GM21515 (cell line): Measurements from ENCODE around the gene CNTN5.
"Not testable (repeated sequence)": the region's sequence is repeated elsewhere in the genome, so short reads cannot be mapped to it uniquely, and the experiment has no call there.

Source experiments
- ATAC-seq: cut with Tn5 transposase; IDR thresholded peaks from one replicate; pipeline ENCODE4 v1.9.1; 2021; ENCODE audit not compliant: unreplicated experiment

Gene CNTN5

DNA sequence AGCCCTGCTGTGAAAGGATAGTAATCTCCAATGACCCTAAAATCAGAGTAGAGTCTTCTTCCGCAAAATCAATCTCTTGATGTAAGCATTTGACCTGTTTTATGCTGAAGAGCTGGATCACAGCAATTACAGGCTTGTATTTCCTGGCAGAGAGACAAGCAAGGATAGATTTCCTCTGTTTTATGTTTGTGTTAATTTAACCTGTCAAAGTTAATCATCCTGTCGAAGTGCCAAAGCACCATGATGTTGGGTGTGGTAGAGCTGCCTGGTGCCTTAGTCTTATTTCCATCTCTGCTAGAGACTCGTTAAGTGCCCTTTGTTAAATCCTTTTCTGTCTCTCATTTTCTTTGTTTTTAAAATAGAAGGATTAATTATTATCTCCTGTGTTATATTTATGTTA, 248.1 kb downstream of the CNTN5 start:
- no peak for ATAC-seq

DNA sequence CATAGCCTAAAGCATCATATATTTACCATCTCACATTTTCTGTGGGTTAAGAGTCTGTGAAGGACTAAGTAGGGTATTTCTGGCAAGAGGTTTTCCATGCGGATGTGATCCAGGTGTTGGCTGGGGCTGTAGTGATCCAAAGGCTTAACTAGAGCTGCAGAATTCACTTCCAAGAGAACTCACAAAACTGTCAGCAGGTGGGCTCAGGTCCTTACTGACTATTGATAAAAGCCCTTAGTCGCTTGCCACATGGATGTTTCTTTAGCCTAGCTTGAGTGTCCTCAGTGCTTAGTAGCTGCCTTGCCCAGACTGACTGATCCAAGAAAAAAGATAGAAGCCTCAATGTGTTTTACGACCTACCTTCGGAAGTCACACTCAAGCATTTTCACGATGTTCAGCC, 250.8 kb downstream of the CNTN5 start:
- no peak for ATAC-seq

GRCh38 chr11:99275521-99275920, 254.8 kb downstream of the CNTN5 start:
- no peak for ATAC-seq

GRCh38 chr11:99277281-99277680, 256.5 kb downstream of the CNTN5 start:
- no peak for ATAC-seq

DNA sequence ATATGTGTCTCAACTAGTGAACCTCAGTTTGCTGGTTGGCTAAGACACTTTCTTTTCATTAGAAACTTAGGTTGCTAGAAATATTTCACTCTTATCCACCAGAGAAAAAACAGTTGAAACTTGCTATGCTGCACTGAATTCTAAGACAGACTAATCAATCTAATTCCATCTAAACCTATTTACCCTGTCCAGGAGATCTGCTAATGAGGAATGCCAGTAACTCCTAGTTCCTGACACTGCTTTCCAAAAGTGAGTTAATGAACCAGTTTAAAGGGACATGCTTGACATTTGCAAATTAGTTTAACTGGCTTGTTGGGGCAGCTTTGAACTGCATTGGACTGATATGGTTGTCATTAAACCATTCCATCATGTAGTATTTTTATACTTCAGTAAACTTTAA, 258.5 kb downstream of the CNTN5 start:
- ATAC-seq = no peak

DNA sequence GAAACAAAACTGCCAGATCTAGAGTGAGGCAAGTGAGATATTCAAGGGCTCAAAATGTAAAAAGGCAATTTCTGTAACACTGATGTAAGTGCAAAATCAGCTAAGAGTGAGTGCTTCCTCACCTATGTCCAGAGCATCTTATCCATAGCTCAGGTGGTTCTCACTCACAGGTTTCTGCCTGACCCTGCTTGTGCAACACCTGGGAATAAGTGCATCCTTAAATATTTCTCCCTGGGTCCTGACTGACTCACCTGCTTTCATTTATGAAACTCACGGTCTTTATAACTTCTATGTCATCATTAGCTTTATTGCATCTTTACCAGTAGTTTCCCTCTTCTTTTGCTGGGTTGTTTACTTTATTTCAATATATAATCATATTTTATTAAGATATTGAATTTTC, 260.6 kb downstream of the CNTN5 start:
- no peak for ATAC-seq

- not testable (repeated sequence) for ATAC-seq
Observed at GRCh38 chr11:99297925-99298324, 277.2 kb downstream of the CNTN5 start.

- ATAC-seq = no peak
Observed at GRCh38 chr11:99307510-99308088, 286.9 kb downstream of the CNTN5 start.

DNA sequence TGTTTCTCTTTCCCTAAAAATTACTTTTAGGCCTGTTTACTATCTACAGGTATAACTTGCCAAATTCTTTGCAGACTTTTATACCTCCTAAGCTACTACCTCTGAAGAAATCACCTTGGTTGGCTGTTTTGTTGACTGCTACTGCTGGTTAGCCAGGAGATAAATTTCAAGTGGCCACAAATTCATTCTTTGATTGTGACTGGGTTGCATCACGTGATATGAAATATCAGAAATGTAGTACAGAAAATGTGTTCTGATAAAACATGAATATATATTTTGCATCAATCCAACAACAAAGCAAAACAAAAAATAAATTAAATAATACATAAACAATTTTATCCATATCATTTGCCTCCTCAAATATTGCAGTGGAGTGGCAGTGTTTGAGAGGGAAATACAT, 291.1 kb downstream of the CNTN5 start:
- no peak for ATAC-seq

DNA sequence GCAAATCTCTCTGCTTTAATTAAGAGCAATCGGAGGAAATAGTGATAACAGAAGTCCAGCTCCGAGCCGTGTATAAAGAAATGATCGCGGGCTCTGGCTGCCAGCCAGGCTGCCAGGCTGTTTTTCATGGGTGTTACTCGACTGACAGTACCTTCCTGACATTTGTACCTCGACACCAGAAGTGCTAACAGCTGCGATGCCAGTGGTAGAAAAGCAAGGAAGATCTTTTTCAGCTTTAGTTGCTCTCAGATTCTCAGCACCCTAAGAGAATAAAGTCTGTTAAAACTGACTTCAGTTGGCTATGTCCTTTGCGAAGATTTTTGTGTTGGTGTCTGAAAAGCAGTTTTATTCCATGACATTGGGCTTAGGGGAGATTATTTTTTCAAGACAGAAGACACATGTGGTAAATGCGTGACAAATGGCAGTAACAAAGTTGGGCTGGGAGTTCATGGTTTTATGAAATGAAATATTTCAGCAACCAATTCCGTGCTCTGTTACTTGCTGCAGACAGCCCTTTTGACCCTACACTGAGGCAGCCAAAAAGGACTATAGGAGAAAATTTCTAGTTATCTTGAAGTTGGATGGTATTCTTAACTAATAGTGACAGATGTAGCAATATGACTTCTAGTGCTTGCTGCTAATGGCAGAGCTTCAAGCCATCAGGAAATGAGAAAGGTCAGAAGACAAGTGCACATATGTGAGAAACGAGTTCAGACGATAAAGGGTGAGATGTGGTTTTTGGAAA, 296.2 kb downstream of the CNTN5 start:
- no peak for ATAC-seq

DNA sequence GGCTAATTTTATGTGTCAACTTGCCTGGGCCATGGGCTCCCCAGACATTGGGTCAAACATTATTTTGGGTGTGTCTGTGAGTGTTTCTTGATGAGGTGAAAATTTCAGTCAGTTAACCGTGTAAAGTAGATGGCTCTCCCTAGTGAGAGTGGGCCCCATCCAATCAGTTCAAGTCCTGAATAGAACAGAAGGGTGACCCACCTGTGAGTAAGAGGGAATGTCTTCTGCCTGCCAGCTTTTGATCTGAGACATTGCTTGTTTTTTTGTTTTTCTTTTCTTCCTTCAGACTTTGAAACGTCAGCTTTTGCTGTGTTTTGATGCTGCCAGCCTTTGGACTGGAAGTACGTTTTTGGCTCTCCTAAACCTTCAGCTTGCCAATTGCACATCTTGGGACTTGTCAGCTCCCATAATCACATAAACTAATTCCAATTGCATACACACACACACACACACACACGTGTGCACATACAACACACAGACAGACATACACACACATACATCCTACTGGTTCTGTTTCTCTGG, 300.1 kb downstream of the CNTN5 start:
- ATAC-seq = no peak

DNA sequence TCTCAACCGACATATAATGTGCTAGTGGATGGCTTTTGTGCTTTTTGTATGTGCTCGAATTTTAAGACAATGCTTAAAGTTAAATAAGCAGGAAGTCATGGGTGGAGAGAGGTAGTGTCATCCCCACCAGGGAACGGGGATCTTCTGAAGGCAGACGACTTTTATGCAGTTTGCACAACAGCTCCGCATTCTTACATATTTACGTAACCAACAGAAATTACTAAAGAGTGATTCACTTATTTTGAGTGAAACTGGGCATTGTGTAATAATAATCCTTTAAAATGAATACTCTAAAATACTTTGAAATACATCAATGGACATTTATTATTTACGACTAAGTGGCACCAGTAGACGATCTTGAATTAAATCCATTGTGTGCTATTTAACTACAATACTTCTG, 305.1 kb downstream of the CNTN5 start:
- no peak for ATAC-seq

GRCh38 chr11:99327066-99327465, 306.3 kb downstream of the CNTN5 start:
- ATAC-seq = no peak

- no peak for ATAC-seq
Observed at GRCh38 chr11:99327527-99327926, 306.8 kb downstream of the CNTN5 start.

DNA sequence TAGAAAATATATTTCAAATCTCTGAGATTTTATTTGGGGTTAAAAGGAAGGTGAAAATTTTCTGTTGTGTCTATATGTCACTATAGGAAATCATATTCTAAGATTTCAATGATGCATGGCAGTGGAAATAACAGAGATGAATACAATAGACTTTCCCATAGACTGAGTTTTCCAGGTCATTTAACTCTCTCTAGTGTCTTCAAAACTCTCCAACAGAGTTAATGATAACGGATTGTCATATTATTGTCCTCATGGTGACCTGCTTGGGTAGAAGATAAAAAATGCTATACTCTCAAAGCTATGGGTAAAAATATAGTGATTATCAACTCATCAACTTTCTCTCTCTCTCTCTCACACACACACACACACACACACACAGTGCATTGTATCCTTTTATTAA, 312.9 kb downstream of the CNTN5 start:
- ATAC-seq = no peak

DNA sequence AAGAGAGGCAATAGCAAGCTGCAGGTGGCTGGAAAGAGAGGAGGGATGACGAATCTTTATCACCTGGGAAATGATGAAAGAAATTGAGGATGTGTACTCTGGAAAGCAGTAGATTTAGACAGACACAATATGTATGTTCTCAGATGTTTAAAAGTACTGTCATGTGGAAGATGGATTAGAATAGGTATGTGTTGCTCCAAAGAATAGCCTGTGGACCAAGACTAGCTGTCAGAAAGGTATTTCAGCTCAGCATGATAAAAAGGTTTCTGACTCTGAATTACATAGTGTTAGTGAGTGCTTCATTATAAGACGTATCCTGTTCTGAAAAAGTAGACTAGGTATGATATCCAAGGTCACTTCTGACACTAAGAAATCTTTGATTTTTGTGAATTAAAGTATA, 322.4 kb downstream of the CNTN5 start:
- ATAC-seq = no peak

GRCh38 chr11:99349151-99349673, 328.5 kb downstream of the CNTN5 start:
- no peak for ATAC-seq

DNA sequence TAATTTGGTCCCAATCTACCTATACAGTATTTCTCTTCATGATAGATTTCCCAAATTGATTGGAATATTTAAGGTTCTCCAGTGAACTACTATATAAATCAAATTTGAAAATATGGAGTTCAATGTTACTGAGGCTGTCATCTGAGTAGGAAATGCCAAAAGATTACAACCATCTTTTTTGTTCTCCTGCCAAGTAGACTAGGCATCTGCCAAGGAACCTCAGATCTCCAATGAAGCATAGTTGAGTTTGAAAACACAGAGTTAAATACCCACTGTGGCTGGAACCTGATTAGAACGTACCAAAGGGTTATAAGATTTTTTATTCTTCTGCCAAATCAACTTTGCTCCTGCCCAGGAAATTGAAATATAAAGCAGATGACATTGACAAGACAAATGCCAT, 330.9 kb downstream of the CNTN5 start:
- ATAC-seq = no peak

DNA sequence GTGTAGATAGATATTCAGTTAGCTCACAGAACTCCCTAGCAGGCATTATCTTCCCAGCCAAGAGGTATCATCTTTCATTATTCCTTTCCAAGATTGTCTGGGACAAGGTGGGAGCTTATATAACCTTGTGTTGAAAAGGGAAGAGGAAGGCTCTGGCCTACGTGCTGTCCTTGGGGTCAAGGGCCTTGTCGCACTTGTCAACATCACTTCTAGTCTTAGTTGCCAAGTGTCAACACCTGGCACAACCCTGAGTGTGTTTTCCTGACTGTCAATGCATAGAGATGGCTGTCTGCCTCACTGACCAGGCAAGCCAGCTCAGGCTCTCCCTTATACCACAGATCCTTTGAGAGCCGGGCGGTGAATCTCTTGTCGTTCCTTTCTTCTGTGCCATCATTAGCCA, 331.9 kb downstream of the CNTN5 start:
- ATAC-seq = no peak

DNA sequence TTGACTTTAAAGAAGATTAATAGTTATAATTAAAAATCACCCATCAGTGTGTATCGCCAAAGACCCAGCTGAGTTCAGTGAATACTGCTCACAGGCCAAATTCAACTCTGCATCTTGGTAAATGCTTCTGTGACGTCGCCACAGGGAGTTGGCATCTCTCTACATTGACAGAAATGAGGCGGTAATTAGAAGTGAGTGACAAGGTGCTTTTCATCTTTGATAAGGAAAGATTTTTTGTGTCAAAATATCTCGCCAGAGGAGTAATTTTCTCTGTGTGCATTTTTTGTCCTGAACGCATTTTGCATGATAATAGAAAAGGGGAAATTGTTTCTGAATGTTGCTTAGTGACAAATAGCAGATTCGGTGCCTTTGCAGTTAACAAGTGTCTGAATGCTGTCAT, 345.8 kb downstream of the CNTN5 start:
- ATAC-seq = no peak

DNA sequence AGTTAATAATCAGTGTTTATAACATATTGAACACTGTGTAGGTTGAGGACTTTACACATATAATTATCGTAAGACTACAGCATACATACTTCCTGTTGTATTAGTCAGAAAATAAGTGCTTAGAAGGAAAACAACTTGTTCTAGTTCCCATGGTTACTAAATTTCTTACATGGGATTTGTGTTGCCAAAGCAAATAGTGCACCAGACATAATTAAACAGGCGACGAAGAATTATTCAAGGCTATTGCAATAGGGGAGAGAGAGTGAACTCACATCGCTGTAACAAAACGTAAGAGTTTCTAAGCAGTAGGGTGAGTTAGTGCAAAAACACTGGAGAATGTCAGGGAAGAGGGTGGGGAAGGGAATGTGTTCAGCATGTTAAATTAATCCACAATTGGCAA, 347.8 kb downstream of the CNTN5 start:
- ATAC-seq = no peak

- ATAC-seq = no peak
Observed at GRCh38 chr11:99370549-99371216, 349.9 kb downstream of the CNTN5 start.
